ENCODE data around the gene CAMP. TPM values are rescaled to one million over a fixed set of nuclear protein-coding genes. Genes with fewer than 3 reads are reported as not detected.

The CAMP gene
- total RNA-seq, 1 donor from 2014 or later, result not detected

DNA sequence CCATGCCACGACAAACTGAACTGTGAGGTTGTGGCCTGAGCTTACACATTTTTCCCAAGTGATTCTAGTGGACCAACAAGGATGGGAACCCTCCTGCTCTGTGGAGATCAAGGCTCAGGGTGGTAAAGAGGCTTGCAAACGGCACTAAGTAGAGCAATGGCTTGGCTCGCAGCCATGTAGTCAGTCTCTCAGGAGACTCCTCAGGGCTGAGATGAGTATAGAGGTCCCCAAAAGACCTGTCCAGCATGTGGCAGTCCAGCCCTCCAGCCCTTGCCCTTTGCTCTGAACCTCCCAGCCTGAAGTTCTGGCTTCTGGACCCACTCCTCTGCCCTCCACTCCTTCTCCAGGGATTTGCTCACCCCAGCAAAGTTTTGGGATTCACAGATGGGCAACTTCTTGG, 8.3 kb upstream of the CAMP start:
- Mint-ChIP-seq H3K36me3 (ENCODE audit: low read depth) (no peaks in the 10 kb centered on the region), H3K4me1 (ENCODE audit: low read depth) (peaks cover 7% of the 10 kb centered on the region), H3K27me3 (ENCODE audit: low read depth) (no peaks in the 10 kb centered on the region), H3K9me3 (ENCODE audit: low read depth) (no peaks in the 10 kb centered on the region), H3K27ac (ENCODE audit: unreplicated experiment) (peak overlapping the region; percentile 13), H3K4me3 (ENCODE audit: unreplicated experiment) (no peak overlapping the region)
- no peak for TF ChIP-seq CTCF (IDR thresholded peaks at IDR 0.05)
- no peak for DNase-seq (ENCODE audit: low spot score)

DNA sequence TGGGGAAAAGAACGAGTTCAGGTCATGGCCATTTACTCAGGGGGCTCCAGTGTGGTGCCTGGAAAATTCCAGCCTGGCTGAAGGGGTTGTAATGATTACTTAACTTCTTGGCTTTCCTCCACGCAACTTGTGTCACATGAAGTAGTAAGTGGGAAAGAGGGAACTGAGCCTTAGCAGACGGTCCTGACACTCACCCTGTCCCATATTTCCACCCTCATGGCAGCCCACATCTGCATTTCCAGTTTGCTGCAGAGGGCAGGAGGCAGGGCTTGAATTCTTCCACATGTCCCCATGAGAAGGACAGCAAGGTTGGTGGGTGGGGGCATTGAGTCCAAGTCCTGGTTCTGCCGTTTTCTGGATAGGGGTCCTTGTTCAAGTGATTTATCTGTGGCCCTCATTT, 7.8 kb upstream of the CAMP start:
- DNase-seq (ENCODE audit: low spot score), result no peak

GRCh38 chr3:48215876-48216275, 7.4 kb upstream of the CAMP start:
- Mint-ChIP-seq H3K36me3 (ENCODE audit: low read depth) (no peaks in the 10 kb centered on the region), H3K4me3 (ENCODE audit: unreplicated experiment) (no peak overlapping the region), H3K4me1 (ENCODE audit: low read depth) (peaks cover 7% of the 10 kb centered on the region), H3K27ac (ENCODE audit: unreplicated experiment) (no peak overlapping the region), H3K9me3 (ENCODE audit: low read depth) (no peaks in the 10 kb centered on the region), H3K27me3 (ENCODE audit: low read depth) (no peaks in the 10 kb centered on the region)
- no peak for DNase-seq (ENCODE audit: low spot score)
- no peak for TF ChIP-seq CTCF (IDR thresholded peaks at IDR 0.05)

More for the DNA sequence above, 7.8 kb upstream of the CAMP start:
- Mint-ChIP-seq H3K4me1 (ENCODE audit: low read depth) (peaks cover 7% of the 10 kb centered on the region), H3K4me3 (ENCODE audit: unreplicated experiment) (no peak overlapping the region), H3K9me3 (ENCODE audit: low read depth) (no peaks in the 10 kb centered on the region), H3K36me3 (ENCODE audit: low read depth) (no peaks in the 10 kb centered on the region), H3K27me3 (ENCODE audit: low read depth) (no peaks in the 10 kb centered on the region), H3K27ac (ENCODE audit: unreplicated experiment) (peak overlapping the region; percentile 13)
- TF ChIP-seq CTCF (IDR thresholded peaks at IDR 0.05), result no peak

- no peak overlapping the region for H3K27ac Mint-ChIP-seq (ENCODE audit: unreplicated experiment)
- H3K4me3 Mint-ChIP-seq (ENCODE audit: unreplicated experiment), result no peak overlapping the region
- no peak for TF ChIP-seq CTCF (IDR thresholded peaks at IDR 0.05)
- H3K4me1 Mint-ChIP-seq (ENCODE audit: low read depth), result peaks cover 7% of the 10 kb centered on the region
- H3K27me3 Mint-ChIP-seq (ENCODE audit: low read depth), result no peaks in the 10 kb centered on the region
- DNase-seq (ENCODE audit: low spot score), result no peak
- H3K36me3 Mint-ChIP-seq (ENCODE audit: low read depth), result no peaks in the 10 kb centered on the region
- no peaks in the 10 kb centered on the region for H3K9me3 Mint-ChIP-seq (ENCODE audit: low read depth)
These were observed 5.8 kb upstream of the CAMP start for GRCh38 chr3:48217449-48217848.

DNA sequence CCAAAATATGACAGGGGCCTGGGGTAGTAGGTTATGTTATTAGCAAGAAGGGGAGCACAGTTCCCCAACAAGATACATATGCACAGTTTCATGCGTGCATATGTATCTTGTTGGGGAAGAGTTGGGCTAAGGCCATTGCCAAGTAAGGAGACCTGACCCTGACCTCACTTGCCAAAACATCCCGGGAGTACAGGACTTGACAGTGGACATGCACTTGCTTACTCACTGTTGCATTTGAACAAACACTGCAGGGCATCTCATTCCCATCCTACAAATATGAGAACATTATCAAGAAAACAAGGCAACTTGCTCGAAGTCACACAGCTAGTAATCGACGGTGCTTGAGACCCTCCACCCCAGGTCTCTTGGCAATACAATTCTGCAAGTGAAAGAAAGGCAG, 4.8 kb upstream of the CAMP start:
- Mint-ChIP-seq H3K4me1 (ENCODE audit: low read depth) (peaks cover 12% of the 10 kb centered on the region), H3K4me3 (ENCODE audit: unreplicated experiment) (no peak overlapping the region), H3K9me3 (ENCODE audit: low read depth) (no peaks in the 10 kb centered on the region), H3K27me3 (ENCODE audit: low read depth) (no peaks in the 10 kb centered on the region), H3K27ac (ENCODE audit: unreplicated experiment) (no peak overlapping the region), H3K36me3 (ENCODE audit: low read depth) (no peaks in the 10 kb centered on the region)
- DNase-seq (ENCODE audit: low spot score), result no peak
- TF ChIP-seq CTCF (IDR thresholded peaks at IDR 0.05), result no peak

All from chondrocyte (in vitro differentiated cells).